ENCODE measurements around the gene RFX2.

The RFX2 gene

DNA sequence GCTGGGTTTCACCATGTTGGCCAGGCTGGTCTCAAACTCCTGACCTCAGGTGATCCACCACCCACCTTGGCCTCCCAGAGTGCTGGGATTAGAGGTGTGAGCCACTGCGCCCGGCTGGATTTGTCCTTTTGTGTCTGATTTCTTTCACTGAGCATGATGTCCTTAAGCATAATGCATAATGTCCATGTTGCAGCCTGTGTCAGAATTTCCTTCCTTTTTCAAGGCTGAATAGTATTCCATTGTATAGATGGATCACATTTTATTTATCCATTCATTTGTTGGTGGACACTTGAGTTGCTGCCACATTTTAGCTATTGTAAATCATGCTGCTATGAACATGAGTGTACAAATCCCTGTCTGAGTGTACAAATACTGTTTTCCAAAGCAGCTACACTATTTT, 25.5 kb downstream of the RFX2 start:
- in situ Hi-C loops (cut with HindIII; ENCODE audit: low sequenced_read_pairs) = no loop called here
- TF ChIP-seq, protein P1, sequence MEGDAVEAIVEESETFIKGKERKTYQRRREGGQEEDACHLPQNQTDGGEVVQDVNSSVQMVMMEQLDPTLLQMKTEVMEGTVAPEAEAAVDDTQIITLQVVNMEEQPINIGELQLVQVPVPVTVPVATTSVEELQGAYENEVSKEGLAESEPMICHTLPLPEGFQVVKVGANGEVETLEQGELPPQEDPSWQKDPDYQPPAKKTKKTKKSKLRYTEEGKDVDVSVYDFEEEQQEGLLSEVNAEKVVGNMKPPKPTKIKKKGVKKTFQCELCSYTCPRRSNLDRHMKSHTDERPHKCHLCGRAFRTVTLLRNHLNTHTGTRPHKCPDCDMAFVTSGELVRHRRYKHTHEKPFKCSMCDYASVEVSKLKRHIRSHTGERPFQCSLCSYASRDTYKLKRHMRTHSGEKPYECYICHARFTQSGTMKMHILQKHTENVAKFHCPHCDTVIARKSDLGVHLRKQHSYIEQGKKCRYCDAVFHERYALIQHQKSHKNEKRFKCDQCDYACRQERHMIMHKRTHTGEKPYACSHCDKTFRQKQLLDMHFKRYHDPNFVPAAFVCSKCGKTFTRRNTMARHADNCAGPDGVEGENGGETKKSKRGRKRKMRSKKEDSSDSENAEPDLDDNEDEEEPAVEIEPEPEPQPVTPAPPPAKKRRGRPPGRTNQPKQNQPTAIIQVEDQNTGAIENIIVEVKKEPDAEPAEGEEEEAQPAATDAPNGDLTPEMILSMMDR (IDR thresholded peaks at IDR 0.05; ENCODE audit: low read depth, low read length, missing control alignments) = peak; percentile 0
- no peak for DNase-seq (ENCODE audit: low read depth)
- no peak overlapping the region for H3K4me3 ChIP-seq (ENCODE audit: low read depth, low read length)

DNA sequence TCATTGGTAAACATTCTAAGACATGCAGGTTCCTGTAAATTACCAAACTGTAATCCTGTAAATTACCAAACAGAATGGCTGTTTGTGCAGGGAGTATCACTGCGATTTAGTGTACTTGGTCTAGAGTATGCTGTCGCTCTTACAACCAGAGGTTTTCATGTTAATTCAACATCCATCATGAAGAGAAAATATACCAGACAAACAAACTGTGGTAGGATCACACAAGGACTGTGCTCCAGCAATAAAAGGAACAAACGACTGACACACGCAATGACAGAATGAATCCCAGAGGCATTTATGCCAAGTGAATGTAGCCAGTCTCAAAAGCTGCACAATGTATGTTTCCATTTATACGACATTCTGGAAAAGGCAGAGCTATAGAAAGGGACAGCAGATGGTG, 31.2 kb downstream of the RFX2 start:
- no peak for DNase-seq (ENCODE audit: low read depth)
- no peak overlapping the region for H3K4me3 ChIP-seq (ENCODE audit: low read depth, low read length)
- TF ChIP-seq, protein P1 (IDR thresholded peaks at IDR 0.05; ENCODE audit: low read depth, low read length, missing control alignments) = no peak
- in situ Hi-C loops (cut with HindIII; ENCODE audit: low sequenced_read_pairs) = no loop called here

DNA sequence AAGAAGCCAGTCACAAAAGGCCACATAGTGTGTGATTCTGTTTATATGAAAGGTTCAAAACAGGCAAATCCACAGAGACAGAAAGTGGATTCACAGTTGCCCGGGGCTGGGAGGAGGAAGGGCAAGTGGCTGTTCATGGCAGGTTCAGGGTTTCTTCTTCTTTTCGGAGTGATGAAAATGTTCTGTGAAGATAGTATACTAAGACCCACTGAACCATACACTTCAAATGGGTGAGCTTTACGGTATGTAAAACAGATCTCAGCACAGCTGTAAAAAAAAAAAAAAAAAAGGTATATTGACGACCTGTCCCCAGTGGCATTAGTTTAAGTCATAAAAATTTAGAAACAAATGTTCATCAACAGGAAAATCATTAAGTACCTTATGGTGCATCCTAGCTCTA, 32.2 kb downstream of the RFX2 start:
- in situ Hi-C loops (cut with HindIII; ENCODE audit: low sequenced_read_pairs) = no loop called here
- H3K4me3 ChIP-seq (ENCODE audit: low read depth, low read length) = no peak overlapping the region
- no peak for DNase-seq (ENCODE audit: low read depth)
- TF ChIP-seq, protein P1 (IDR thresholded peaks at IDR 0.05; ENCODE audit: low read depth, low read length, missing control alignments) = no peak

DNA sequence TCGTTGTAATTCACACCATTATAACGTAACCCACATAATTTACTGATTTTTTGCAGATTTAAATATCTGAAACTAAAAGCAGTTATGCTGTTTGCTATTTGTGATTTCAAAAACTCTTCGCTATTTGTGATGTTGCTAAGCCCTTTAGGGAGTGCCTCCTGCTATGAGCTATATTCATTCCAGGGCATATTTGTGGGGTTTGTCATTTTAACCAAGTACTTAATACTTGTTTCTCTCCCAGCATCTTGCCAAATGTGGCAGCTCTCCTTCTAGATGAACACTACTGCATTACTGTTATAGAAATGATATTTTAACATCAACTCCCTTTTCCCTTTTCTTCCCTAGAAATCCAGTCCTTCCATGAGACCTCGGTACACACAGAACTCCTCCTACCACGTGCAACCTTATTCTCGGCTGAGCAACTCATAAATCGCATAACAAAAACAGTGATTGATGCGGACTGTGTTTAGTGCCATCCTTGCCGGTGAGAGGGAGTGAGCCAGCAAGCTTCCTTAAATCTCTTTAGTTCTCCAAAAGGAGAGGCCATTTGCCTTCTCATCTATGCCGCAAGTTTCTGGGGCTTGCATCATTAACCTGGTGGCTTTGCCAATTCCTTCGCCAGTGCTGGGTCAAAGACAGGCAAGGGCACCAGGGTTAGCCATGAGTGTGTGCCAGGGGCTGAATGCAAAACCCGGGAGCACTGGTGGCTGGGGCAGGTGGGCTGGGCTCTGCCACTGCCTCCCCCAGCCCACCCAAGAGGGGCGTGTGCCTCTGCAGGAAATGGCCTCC, 33.4 kb downstream of the RFX2 start:
- peak; percentile 91 for DNase-seq (ENCODE audit: low read depth)
- in situ Hi-C loops (cut with HindIII; ENCODE audit: low sequenced_read_pairs) = no loop called here
- peak overlapping the region; percentile 13 for H3K4me3 ChIP-seq (ENCODE audit: low read depth, low read length)
- TF ChIP-seq, protein P1 (IDR thresholded peaks at IDR 0.05; ENCODE audit: low read depth, low read length, missing control alignments) = no peak

DNA sequence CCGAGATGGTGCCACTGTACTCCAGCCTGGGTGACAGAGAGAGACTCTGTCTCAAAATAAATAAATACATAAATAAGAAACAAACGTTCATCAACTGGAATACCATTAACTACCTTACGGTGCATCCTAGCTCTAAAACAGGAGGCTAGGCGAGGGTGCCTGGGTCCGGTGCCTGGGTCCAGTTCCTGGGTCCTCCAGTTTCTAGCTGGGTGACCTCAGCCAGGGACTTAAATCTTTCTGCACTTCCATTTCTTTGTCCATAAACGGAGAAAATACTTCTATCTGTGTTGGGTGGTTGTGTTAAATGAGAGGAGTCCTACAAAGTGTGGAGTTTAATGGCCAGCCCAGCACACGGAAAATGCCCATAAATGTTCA, 34.0 kb downstream of the RFX2 start:
- in situ Hi-C loops (cut with HindIII; ENCODE audit: low sequenced_read_pairs) = no loop called here
- TF ChIP-seq, protein P1 (IDR thresholded peaks at IDR 0.05; ENCODE audit: low read depth, low read length, missing control alignments) = no peak
- no peak overlapping the region for H3K4me3 ChIP-seq (ENCODE audit: low read depth, low read length)
- no peak for DNase-seq (ENCODE audit: low read depth)

DNA sequence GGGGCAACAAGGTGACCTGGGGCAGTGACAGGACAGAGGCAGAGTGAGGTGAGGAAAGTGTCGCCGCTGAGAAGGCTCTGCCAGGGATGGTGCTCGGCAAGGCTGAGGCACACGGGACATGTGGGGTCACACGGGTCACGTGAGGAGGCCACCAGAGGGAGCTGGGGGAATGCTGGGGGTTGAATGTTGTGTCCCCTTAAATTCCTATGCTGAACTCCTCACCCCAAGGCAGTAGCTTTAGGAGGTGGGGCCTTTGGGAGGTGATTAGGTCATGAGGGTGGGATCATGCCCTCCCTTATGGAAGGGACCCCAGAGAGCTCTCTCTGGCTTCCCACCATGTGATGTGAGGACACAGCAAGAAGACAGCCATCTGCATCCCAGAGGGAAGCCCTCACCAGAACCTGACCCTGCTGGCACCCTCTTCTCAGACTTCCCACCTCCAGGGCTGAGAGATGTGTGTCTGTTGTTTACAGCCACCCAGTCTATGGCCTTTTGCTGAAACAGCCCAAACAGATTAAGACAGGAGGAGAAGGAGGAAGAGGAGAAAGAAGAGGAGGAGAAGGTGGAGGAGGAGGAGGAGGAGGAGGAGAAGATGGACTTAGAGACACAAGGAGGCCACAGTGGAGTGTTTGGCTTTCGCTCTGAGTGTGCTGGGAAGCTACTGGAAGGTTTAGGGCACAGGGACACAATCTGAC, 35.4 kb downstream of the RFX2 start:
- TF ChIP-seq, protein P1 (IDR thresholded peaks at IDR 0.05; ENCODE audit: low read depth, low read length, missing control alignments) = no peak

More for the DNA sequence above, 35.4 kb downstream of the RFX2 start:
- no peak overlapping the region for H3K4me3 ChIP-seq (ENCODE audit: low read depth, low read length)
- in situ Hi-C loops (cut with HindIII; ENCODE audit: low sequenced_read_pairs) = no loop called here
- DNase-seq (ENCODE audit: low read depth) = no peak
